ENCODE data around the gene PPP2R5A.

GRCh38 chr1:212364985-212365384 is 79.8 kb downstream of the PPP2R5A start:
- no peak for TF ChIP-seq CTCF (IDR thresholded peaks at IDR 0.05)
- no peak for TF ChIP-seq POLR2A (IDR thresholded peaks at IDR 0.05)
